ENCODE measurements around the gene VRK3.

GRCh38 chr19:50067575-50067974 lies 42.4 kb upstream of the VRK3 start:
- TF ChIP-seq GATA2 (IDR thresholded peaks at IDR 0.05; ENCODE audit: low read depth, low read length) (no peak), GATA3 (IDR thresholded peaks at IDR 0.05; ENCODE audit: low read depth, low read length) (no peak)
